IgD-negative memory B cell (primary cell): Measurements from ENCODE around the gene SMIM38. TPM values are rescaled to one million over a fixed set of nuclear protein-coding genes. Genes with fewer than 3 reads are reported as not detected.
"Not testable (repeated sequence)": the region's sequence is repeated elsewhere in the genome, so short reads cannot be mapped to it uniquely, and the experiment has no call there.

Experiments used
- H3K27ac Mint-ChIP-seq, 3 donors: one replicate each; pipeline ENCODE4 v1.8.0; 2020 to 2022; ENCODE audit warnings: mild to moderate bottlenecking in 3 of 3, mixed read lengths in 3 of 3, moderate library complexity in 1 of 3
- H3K27me3 Mint-ChIP-seq: one replicate; pipeline ENCODE4 v1.8.0; 2021; ENCODE audit warnings: mixed read lengths
- H3K36me3 Mint-ChIP-seq: one replicate; pipeline ENCODE4 v1.8.0; 2020; ENCODE audit warnings: mild to moderate bottlenecking, mixed read lengths
- H3K4me1 Mint-ChIP-seq, 3 donors: one replicate each; pipeline ENCODE4 v1.8.0; 2020 to 2022; ENCODE audit warnings: mixed read lengths in 3 of 3, mild to moderate bottlenecking in 1 of 3
- H3K4me3 Mint-ChIP-seq, 4 donors: one replicate each; pipeline ENCODE4 v1.8.0; 2020 to 2022; ENCODE audit warnings: mild to moderate bottlenecking in 4 of 4, mixed read lengths in 4 of 4, moderate library complexity in 3 of 4
- H3K9me3 Mint-ChIP-seq, 3 donors: one replicate each; pipeline ENCODE4 v1.8.0; 2020 to 2021; ENCODE audit warnings: mixed read lengths in 3 of 3, mild to moderate bottlenecking in 1 of 3
- polyA plus RNA-seq: library from polyadenylated mRNA; unstranded; fragments of 300-500 nt; fragmentation: Illumina TruSeq; gene quantifications from one replicate; pipeline ENCODE4 v1.2.3, GENCODE V29; 2021

The SMIM38 gene
- polyA plus RNA-seq, 1 donor from 2014 or later: not detected

DNA sequence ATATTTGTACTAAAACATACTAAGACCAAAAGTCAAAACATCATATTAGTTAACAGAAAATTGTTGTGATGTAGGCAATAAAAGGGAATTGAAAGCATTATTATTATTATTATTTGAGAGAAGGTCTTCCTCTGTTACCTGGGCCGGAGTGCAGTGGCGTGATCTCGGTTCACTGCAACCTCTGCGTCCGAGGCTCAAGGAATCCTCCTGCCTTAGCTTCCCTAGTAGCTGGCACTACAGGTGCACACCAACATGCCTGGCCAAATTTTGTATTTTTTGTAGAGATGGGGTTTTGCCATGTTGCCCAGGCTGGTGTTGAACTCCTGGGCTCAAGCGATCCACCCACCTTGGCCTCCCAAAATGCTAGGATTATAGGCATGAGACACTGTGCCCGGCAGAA lies 15.6 kb upstream of the SMIM38 start:
- H3K4me3 Mint-ChIP-seq: not testable (repeated sequence)

DNA sequence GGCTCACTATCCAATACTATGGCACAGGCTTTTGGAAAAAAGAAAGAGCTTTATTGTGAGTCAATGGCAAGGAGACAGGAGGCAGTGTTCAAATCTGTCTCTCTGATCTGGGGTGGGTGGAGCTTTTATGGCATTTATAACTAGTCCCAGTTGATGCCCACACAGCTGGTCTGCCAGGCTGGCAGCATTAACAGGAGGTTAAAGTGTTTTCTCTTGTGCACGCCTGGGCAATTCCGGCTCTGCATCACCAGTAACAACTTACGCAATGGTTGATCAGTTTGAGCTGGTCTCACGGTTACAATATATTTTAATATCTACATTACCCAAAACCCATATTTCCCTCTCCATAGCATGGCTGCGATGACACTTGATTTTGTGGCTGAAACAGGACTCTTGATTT lies 15.1 kb upstream of the SMIM38 start:
- H3K27ac Mint-ChIP-seq: no peak overlapping the region
- no peak overlapping the region for H3K4me3 Mint-ChIP-seq
- no peaks in the 10 kb centered on the region for H3K36me3 Mint-ChIP-seq
- H3K27me3 Mint-ChIP-seq: peaks cover 1% of the 10 kb centered on the region
- H3K4me1 Mint-ChIP-seq: peaks cover 0 to 4% (median 3%) of the 10 kb centered on the region in 3 donors
- peaks cover 4 to 23% (median 16%) of the 10 kb centered on the region in 3 donors for H3K9me3 Mint-ChIP-seq

More for the DNA sequence above, 15.6 kb upstream of the SMIM38 start:
- not testable (repeated sequence) for H3K4me1 Mint-ChIP-seq, H3K27ac Mint-ChIP-seq, H3K27me3 Mint-ChIP-seq, H3K36me3 Mint-ChIP-seq
- peaks cover 2 to 21% (median 14%) of the 10 kb centered on the region in 3 donors for H3K9me3 Mint-ChIP-seq

DNA sequence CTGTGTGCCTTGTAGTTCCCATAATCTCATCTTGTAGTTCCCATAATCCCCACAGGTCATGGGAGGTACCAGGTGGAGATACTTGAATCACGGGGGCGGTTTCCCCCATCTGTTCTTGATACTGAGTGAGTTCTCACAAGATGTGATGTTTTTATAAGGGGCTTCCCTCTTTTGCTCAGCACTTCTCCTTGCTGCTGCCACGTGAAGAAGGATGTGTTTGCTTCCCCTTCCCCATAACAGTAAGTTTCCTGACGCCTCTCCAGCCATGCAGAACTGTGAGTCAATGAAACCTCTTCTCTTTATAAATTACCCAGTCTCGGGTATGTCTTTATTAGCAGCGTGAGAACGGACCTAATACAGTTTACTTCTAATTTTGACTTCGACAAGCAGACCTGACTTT lies 14.0 kb upstream of the SMIM38 start:
- Mint-ChIP-seq H3K27ac (peak overlapping the region in 1 of 3 donors; percentile 20), H3K27me3 (peaks cover 1% of the 10 kb centered on the region), H3K4me3 (no peak overlapping the region), H3K9me3 (peaks cover 4 to 27% (median 26%) of the 10 kb centered on the region in 3 donors), H3K36me3 (no peaks in the 10 kb centered on the region), H3K4me1 (peaks cover 0 to 1% (median 0%) of the 10 kb centered on the region in 3 donors)

DNA sequence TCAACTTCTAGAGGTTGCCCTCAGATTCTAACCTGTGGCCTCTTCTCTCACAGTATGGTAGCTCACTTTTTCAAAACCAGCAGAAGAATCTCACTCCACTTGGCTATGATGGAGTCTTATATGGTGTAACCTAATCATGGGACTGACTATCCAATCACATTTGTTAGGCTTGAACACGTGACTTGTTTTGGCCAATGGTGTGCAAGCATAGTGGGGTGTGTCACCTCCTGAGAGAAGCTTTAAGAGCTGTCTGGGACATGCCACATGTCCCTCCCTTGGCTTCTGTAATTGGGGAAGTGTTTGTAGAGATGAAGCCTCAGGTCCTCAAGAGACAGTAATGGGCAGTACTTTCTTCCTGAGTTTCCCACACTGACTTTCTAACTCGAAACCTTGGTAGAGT lies 12.8 kb upstream of the SMIM38 start:
- peaks cover 1% of the 10 kb centered on the region for H3K27me3 Mint-ChIP-seq
- H3K4me3 Mint-ChIP-seq: no peak overlapping the region
- peaks cover 4 to 28% (median 26%) of the 10 kb centered on the region in 3 donors for H3K9me3 Mint-ChIP-seq
- peaks cover 0 to 1% (median 0%) of the 10 kb centered on the region in 3 donors for H3K4me1 Mint-ChIP-seq
- H3K27ac Mint-ChIP-seq: no peak overlapping the region
- no peaks in the 10 kb centered on the region for H3K36me3 Mint-ChIP-seq

DNA sequence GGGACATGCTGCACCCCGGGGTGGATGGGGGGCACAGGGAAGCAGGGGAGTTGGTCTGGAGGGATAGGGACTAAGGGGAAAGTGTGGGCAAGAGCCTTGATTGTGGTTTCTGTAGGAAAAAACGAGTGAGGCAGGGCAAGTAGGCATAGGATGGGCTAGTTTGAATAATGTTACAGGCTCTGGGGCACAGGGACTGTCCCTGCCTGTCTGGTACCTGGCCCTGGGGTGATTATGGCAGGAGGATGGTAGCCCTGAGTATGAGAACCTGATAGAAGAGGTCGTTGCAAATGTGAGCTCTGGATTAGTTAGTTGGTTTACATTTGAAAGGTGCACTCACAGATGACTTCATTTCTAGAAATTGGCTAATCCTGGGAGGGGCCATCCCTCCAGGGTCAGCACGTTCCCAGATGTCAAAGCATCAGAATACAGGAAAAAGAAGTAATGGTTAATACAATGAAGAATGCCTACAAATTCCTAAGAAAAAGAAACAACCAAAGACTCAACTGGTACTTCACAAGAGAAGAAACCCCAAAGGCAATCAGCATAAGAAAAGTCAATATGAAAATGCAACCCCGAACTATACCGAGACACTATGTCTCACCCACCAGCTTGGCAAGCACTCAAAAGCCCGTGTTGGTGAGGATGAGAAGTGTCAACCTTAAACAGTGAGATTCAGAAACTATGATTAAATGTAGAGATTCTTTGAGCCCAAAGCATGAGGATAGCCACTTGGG lies 11.3 kb upstream of the SMIM38 start:
- peaks cover 4 to 31% (median 26%) of the 10 kb centered on the region in 3 donors for H3K9me3 Mint-ChIP-seq
- H3K4me3 Mint-ChIP-seq: peak overlapping the region in 1 of 4 donors; percentile 10
- H3K36me3 Mint-ChIP-seq: peaks cover 2% of the 10 kb centered on the region
- H3K4me1 Mint-ChIP-seq: peaks cover 0 to 4% (median 0%) of the 10 kb centered on the region in 3 donors
- no peak overlapping the region for H3K27ac Mint-ChIP-seq
- peaks cover 1% of the 10 kb centered on the region for H3K27me3 Mint-ChIP-seq

DNA sequence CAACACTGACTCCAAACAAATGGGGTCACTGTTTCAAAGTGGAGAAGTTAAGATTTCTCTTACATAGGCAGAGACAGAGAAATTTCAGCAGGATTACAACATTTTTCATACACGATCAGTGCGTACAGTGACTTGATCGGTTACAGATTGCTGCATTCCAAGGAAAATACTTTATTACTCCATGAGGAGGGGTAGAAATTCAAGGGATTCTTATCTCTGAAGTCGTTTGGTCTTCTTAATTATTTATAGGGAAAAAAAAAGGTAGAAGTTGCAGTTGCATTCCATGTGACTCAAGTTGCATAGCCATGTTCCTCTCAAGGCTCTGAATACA lies 10.7 kb upstream of the SMIM38 start:
- peaks cover 1% of the 10 kb centered on the region for H3K27me3 Mint-ChIP-seq
- H3K4me3 Mint-ChIP-seq: peak overlapping the region in 1 of 4 donors; percentile 10
- H3K27ac Mint-ChIP-seq: no peak overlapping the region
- H3K9me3 Mint-ChIP-seq: peaks cover 5 to 32% (median 26%) of the 10 kb centered on the region in 3 donors
- H3K36me3 Mint-ChIP-seq: peaks cover 2% of the 10 kb centered on the region
- H3K4me1 Mint-ChIP-seq: peaks cover 0 to 4% (median 0%) of the 10 kb centered on the region in 3 donors

DNA sequence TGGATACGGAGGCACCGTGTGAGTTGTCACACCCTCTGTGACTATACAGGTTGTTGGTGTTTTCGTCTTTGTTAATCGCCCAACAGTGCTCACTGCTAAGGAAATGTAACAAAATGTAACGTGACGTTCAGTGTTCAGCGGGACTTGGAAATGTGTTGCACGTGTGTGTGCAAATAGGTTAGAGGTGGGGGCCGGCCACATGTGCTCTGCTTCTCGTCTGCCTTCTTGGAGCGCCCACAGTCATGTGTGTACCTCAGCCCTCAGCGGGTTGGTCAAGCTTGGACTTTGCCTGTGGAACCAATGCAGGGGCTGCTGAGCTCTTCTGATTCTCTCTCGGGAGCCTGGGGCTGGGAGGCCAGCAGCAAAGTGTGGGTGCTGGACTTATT lies 7.4 kb upstream of the SMIM38 start:
- Mint-ChIP-seq H3K27ac (no peak overlapping the region), H3K9me3 (peaks cover 6 to 23% (median 17%) of the 10 kb centered on the region in 3 donors)

DNA sequence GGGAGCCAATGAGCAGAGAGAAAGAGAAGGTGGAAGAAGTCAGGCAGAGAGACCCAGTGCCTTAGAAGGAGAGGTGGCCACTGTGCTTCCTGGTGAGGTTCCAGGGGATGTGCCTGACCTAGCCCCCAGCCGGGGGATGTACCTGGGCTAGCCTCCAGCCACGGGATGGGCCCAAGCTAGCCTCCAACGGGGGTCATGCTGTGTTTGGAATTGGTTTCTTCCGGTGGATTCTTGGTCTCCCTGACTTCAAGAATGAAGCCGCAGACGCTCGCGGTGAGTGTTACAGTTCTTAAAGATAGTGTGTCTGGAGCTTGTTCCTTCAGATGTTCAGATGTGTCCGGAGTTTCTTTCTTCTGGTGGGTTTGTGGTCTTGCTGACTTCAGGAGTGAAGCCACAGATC lies 6.9 kb upstream of the SMIM38 start:
- Mint-ChIP-seq H3K27ac (no peak overlapping the region), H3K9me3 (peaks cover 6 to 23% (median 17%) of the 10 kb centered on the region in 3 donors), H3K36me3 (peaks cover 2% of the 10 kb centered on the region), H3K27me3 (peaks cover 1% of the 10 kb centered on the region), H3K4me3 (no peak overlapping the region), H3K4me1 (peaks cover 0 to 4% (median 2%) of the 10 kb centered on the region in 3 donors)

More for the DNA sequence above, 7.4 kb upstream of the SMIM38 start:
- Mint-ChIP-seq H3K4me3 (no peak overlapping the region), H3K4me1 (peaks cover 0 to 2% (median under 1%) of the 10 kb centered on the region in 3 donors), H3K27me3 (peaks cover 1% of the 10 kb centered on the region), H3K36me3 (peaks cover 2% of the 10 kb centered on the region)

DNA sequence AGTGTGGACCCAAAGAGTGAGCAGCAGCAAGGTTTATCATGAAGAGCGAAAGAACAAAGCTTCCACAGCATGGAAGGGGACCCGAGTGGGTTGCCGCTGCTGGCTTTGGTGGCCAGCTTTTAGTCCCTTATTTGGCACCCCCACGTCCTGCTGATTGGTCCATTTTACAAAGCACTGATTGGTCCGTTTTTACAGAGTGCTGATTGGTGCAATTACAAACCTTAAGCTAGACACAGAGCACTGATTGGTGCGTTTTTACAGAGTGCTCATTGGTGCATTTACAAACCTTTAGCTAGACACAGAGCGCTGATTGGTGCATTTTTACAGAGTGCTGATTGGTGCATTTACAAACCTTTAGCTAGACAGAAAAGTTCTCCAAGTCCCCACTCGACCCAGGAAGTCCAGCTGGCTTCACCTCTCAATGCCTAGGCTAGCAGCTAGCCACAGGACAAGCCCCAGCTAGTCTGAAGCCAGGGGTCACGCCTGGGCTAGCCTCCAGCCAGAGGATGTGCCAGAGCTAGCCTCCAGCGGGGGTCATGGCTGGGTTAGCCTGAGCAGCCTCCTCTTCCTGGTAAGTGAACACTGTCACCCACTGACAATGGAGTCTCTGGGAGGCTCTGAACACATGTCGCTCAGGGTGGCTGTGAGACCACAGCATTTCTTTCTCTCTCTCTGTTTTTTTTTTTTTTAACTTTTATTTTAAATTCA lies 6.2 kb upstream of the SMIM38 start:
- H3K36me3 Mint-ChIP-seq, H3K27ac Mint-ChIP-seq, H3K4me1 Mint-ChIP-seq, H3K4me3 Mint-ChIP-seq, H3K27me3 Mint-ChIP-seq: not testable (repeated sequence)
- H3K9me3 Mint-ChIP-seq: peaks cover 6 to 23% (median 11%) of the 10 kb centered on the region in 3 donors

DNA sequence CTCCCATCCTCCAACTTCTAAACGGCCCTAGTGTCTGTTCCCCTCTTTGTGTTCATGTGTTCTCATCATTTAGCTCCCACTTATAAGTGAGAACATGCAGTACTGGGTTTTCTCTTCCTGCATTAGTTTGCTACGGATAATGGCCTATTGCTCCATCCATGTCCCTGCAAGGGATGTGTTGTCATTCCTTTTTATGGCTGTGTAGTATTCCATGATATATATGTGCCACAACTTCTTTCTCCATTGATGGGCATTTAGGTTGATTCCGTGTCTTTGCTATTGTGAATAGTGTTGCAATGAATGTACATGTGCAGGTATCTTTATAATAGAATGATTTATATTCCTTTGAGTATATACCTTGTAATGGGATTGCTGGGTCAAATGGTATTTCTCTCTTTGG lies 5.6 kb upstream of the SMIM38 start:
- peaks cover 2% of the 10 kb centered on the region for H3K27me3 Mint-ChIP-seq
- H3K9me3 Mint-ChIP-seq: peaks cover 6 to 23% (median 8%) of the 10 kb centered on the region in 3 donors
- H3K36me3 Mint-ChIP-seq: peaks cover 2% of the 10 kb centered on the region
- peaks cover 0 to 4% (median 2%) of the 10 kb centered on the region in 3 donors for H3K4me1 Mint-ChIP-seq
- H3K4me3 Mint-ChIP-seq: no peak overlapping the region
- no peak overlapping the region for H3K27ac Mint-ChIP-seq

DNA sequence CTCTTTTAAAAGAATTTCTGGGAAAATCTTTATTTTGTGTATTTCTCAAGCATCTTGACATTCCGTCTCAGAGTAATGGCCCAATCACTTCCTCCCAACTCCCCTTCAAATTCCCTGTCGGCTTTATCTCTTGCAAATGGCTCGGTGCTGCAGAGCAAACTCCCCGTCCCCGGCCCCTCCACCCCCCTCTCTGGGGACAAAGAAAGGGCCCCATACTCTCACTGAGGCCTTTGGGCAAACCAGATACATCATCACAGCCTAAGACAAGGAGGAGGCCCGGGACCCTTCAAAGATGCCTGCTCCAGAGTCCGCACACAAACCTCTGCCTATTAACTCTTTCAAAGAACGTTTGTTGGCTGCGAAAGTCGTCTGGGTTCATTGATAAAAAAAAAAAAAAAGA lies 3.9 kb upstream of the SMIM38 start:
- no peak overlapping the region for H3K27ac Mint-ChIP-seq
- no peak overlapping the region for H3K4me3 Mint-ChIP-seq
- H3K4me1 Mint-ChIP-seq: peaks cover 0 to 12% (median 2%) of the 10 kb centered on the region in 3 donors
- peaks cover 14% of the 10 kb centered on the region for H3K27me3 Mint-ChIP-seq
- peaks cover 0 to 9% (median 3%) of the 10 kb centered on the region in 3 donors for H3K9me3 Mint-ChIP-seq
- peaks cover 2% of the 10 kb centered on the region for H3K36me3 Mint-ChIP-seq

DNA sequence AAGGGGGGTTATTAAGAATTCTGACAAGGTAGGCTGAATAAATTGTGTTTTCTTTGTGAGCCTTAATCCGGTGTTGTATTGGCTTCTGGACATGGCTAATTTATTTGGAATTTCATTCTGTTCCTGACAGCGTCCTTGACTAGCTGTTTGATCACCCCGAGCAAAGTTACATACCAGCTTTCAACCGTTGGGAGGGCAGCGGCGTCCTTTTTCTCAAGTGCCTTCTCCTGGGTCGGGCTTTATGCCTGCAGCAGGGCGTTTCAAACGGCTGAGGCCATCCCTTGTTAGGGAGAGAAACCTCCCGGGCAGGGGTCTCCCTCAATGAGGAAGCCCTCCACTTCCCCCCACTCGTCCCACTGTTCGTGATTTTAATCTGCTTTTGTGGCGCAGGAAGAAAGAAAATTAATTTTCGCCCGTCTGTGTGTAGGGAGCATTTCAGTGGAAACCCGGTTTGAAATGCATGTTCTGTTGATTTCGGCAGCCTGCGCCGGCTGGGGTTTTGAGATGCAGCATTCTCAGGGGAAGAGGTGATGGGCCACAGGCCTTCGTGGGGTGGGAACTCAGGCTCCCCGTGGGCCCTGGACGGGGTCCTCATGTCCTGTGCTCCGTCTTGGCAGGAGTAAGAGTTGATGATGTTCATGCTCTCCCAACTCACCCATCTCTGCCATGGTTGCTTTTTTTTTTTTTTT lies 2.9 kb upstream of the SMIM38 start:
- H3K4me1 Mint-ChIP-seq: peaks cover 0 to 12% (median 2%) of the 10 kb centered on the region in 3 donors
- no peak overlapping the region for H3K27ac Mint-ChIP-seq
- H3K27me3 Mint-ChIP-seq: peaks cover 17% of the 10 kb centered on the region
- H3K9me3 Mint-ChIP-seq: peaks cover 0 to 9% (median 3%) of the 10 kb centered on the region in 3 donors
- no peak overlapping the region for H3K4me3 Mint-ChIP-seq
- H3K36me3 Mint-ChIP-seq: peaks cover 2% of the 10 kb centered on the region

DNA sequence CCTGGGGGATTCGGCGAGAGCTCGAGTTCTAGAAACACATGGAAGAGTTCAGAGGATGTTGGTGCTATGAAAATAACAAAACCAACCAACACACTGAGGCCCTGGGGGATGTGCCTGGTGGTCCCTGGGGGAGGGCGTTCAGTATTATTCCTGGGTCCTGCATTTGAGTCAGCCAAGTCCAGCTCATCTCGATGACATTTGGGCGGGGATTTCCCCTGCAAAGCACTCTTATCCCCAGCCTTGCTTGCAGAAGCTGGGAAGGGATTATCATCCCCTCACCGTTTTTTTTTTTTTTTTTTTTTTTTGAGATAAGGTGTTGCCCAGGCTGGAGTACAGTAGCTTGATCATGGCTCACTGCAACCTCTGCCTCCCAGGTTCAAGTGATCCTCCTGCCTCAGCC lies 2.1 kb upstream of the SMIM38 start:
- Mint-ChIP-seq H3K27me3 (peaks cover 17% of the 10 kb centered on the region), H3K4me3 (no peak overlapping the region), H3K9me3 (peaks cover 0 to 9% (median 3%) of the 10 kb centered on the region in 3 donors), H3K27ac (peak overlapping the region in 1 of 3 donors; percentile 46), H3K4me1 (peaks cover 0 to 12% (median 2%) of the 10 kb centered on the region in 3 donors), H3K36me3 (peaks cover 2% of the 10 kb centered on the region)

DNA sequence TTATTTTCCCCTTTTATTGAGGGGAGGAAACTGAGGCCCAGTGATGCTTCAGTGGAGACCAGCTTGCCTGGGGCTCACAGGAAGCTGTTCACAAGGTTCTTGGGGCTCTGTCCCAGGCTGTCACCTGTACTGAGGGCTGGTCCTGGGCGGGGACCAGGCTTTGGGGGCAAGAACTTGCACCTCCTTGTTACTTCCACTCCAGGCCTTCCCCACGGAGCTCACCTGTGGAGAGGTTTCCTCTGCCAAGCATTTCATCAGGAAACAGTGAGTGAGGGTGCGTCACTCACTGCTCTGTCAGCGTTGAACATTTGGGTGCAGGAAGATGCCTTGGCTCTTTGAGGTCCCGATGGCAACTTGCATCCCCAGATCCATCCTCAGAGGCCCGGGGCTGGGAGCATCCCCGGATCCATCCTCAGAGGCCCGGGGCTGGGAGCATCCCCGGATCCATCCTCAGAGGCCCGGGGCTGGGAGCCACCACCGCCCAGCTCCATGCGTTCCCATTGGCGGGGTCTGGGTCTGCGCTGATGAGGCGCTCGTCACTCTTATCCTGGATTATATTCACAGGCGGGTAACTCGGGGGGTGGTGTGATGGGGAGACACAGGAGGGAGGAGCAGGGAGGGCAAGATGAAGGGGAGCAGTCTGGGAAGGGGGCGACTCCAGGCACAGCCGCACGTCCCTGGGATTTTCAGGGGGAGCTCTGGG lies 1.4 kb upstream of the SMIM38 start:
- H3K27me3 Mint-ChIP-seq: peaks cover 17% of the 10 kb centered on the region
- no peaks in the 10 kb centered on the region for H3K36me3 Mint-ChIP-seq
- peaks cover 0 to 6% (median 3%) of the 10 kb centered on the region in 3 donors for H3K9me3 Mint-ChIP-seq
- H3K4me1 Mint-ChIP-seq: peaks cover 0 to 10% (median 2%) of the 10 kb centered on the region in 3 donors
- no peak overlapping the region for H3K4me3 Mint-ChIP-seq
- no peak overlapping the region for H3K27ac Mint-ChIP-seq
